Measurements from ENCODE around the gene RGS14. TPM values are rescaled to one million over a fixed set of nuclear protein-coding genes. Genes with fewer than 3 reads are reported as not detected.
"Not testable (repeated sequence)": the region's sequence is repeated elsewhere in the genome, so short reads cannot be mapped to it uniquely, and the experiment has no call there.

RGS14 gene
- total RNA-seq, 3 donors from 2014 or later = 43.7 to 62.3 (median 46.2) TPM

- DNase-seq = no peak
- Mint-ChIP-seq H3K4me3 (no peak within 1 kb of the TSS), H3K27me3 (ENCODE audit: low read depth) (no peaks in the 10 kb centered on the region), H3K9me3 (no peaks in the 10 kb centered on the region), H3K36me3 (ENCODE audit: insufficient read depth) (no peaks in the 10 kb centered on the region), H3K4me1 (ENCODE audit: low read depth) (peaks cover 20% of the 10 kb centered on the region)
- ATAC-seq = no peak
Measured at GRCh38 chr5:177399997-177400868, 42.5 kb downstream of the RGS14 start, which contains the start of gene PFN3. Gene PFN3, minus strand, starts transcription at chr5:177400661. Its CDS starts 85 bp downstream, at chr5:177400576.

- peak; percentile 64 for DNase-seq
- peak; percentile 40 to 41 for ATAC-seq
- Mint-ChIP-seq H3K27me3 (ENCODE audit: low read depth) (no peaks in the 10 kb centered on the region), H3K4me3 (peak overlapping the region; percentile 75), H3K36me3 (ENCODE audit: insufficient read depth) (no peaks in the 10 kb centered on the region), H3K4me1 (ENCODE audit: low read depth) (peaks cover 26% of the 10 kb centered on the region), H3K9me3 (no peaks in the 10 kb centered on the region)
Measured at GRCh38 chr5:177402271-177403043, 44.7 kb downstream of the RGS14 start.

DNA sequence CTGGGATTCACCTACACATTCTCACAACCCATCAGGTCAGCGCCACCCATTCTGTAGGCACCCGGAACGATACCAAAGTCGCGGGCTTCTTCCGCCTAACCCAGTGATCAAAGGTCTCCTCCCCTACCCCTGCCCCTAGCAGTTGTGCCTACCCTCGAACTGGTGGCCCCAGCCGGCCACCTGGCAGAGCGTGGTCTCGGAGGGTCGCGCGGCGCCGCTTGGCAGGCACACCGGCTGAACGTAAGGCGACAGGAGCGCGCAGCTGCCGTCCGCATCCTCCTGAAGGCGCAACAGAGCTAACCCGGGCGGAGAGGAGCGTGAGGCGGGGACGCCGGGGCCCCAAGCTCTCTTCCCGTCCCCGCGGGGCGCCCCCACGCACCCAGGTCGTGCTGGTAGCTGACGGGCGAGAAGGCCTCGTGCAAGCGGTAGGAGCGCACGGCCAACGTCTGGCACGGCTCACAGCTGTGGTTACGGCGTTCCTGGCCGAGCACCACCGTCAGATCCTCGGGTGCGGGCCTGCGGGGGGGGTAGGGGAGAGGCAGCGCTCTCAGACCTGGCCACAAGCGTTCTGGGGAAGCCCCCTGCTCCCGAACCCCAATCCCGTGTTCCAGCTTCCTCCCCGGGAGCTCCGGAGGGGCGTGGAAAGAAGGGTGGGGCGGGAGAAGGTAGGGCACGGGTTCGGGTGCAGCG lies 45.5 kb downstream of the RGS14 start:
- DNase-seq (peak; percentile 31), ATAC-seq (peak; percentile 32 to 36)
- H3K4me1 Mint-ChIP-seq (ENCODE audit: low read depth) = peaks cover 26% of the 10 kb centered on the region
- H3K9me3 Mint-ChIP-seq = no peaks in the 10 kb centered on the region
- no peaks in the 10 kb centered on the region for H3K27me3 Mint-ChIP-seq (ENCODE audit: low read depth)
- peak overlapping the region; percentile 75 for H3K4me3 Mint-ChIP-seq
- no peaks in the 10 kb centered on the region for H3K36me3 Mint-ChIP-seq (ENCODE audit: insufficient read depth)

DNA sequence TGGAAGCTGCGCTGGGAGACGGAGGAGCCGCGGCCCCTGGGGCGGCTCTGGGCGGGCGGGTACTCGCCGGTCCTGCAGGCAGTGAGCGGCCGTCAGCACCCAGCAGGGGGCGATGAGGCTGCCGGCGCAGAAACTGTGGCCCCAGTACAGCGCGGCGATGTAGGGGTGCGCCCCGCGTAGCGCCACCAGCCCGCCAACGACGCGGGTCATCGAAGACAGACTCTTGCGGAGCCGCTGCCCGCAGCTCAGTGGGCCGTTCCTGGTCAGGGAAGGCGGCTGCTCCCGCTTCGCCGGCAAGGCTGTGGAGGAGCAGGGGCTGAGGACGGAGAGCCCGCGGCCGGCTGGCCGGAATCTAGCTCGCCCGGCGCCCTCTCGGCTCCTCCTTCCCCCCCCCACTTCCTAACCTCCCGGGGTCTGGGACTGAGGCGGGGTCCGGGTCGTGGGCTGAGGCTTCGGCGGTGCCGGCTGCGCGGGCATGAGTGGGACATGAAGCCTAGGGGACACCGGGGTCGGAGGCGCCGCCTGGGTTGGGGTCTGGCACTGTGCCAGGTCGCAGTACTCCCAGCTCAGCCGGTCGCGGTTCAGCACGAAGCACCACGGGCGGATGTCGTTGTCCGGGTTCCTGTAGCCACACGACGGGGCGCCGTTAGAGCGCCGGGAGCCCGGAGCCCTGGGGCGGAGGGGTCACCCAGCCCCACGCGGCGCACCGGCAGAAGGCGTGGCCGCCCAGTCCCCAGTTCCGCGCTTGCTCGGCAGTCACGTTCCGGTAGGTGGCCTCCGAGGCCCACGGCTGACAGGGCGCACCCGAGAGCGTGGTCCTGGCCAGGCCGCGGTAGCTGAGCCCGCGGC lies 46.3 kb downstream of the RGS14 start:
- Mint-ChIP-seq H3K27me3 (ENCODE audit: low read depth) (no peaks in the 10 kb centered on the region), H3K4me1 (ENCODE audit: low read depth) (peaks cover 26% of the 10 kb centered on the region), H3K36me3 (ENCODE audit: insufficient read depth) (no peaks in the 10 kb centered on the region), H3K9me3 (no peaks in the 10 kb centered on the region), H3K4me3 (peak overlapping the region; percentile 75)
- peak; percentile 88 to 89 for ATAC-seq
- peak; percentile 84 for DNase-seq

DNA sequence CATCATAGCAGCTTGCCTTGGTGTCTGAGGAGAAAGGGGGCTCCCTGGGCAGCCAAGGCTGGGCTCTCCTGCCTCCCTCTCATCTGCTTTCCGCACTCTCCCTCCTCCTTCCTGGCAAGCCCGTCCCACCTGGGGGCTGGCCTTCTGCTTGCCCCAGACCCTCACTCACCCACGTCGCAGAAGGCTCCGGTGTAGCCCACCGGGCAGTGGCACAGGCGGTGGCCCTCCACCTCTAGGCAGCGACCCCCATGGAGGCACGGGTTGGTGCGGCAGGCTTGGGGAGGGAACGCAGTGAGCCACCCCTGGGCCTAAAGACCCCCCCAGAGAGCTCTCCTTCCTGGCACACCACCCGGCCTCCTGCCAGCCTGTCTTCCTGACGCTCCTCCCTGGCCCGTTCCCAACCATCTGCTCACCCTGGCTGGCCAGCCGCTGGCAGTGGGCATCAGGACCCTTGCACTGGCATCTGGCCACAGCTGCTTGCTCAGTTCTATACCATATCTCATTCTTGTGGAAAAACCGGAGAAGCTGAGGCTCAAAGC lies 47.0 kb downstream of the RGS14 start:
- H3K36me3 Mint-ChIP-seq (ENCODE audit: insufficient read depth) = no peaks in the 10 kb centered on the region
- H3K9me3 Mint-ChIP-seq = no peaks in the 10 kb centered on the region
- peak overlapping the region; percentile 75 for H3K4me3 Mint-ChIP-seq
- H3K4me1 Mint-ChIP-seq (ENCODE audit: low read depth) = peaks cover 28% of the 10 kb centered on the region
- DNase-seq (no peak), ATAC-seq (no peak)
- no peaks in the 10 kb centered on the region for H3K27me3 Mint-ChIP-seq (ENCODE audit: low read depth)

GRCh38 chr5:177405312-177405711 lies 47.6 kb downstream of the RGS14 start:
- DNase-seq (no peak), ATAC-seq (no peak)
- Mint-ChIP-seq H3K36me3 (ENCODE audit: insufficient read depth) (no peaks in the 10 kb centered on the region), H3K27me3 (ENCODE audit: low read depth) (no peaks in the 10 kb centered on the region), H3K4me3 (peak overlapping the region; percentile 26), H3K9me3 (no peaks in the 10 kb centered on the region), H3K4me1 (ENCODE audit: low read depth) (peaks cover 28% of the 10 kb centered on the region)

- H3K36me3 Mint-ChIP-seq (ENCODE audit: insufficient read depth) = no peaks in the 10 kb centered on the region
- peaks cover 33% of the 10 kb centered on the region for H3K4me1 Mint-ChIP-seq (ENCODE audit: low read depth)
- no peak overlapping the region for H3K4me3 Mint-ChIP-seq
- no peaks in the 10 kb centered on the region for H3K9me3 Mint-ChIP-seq
- no peak for DNase-seq
- no peak for ATAC-seq
- H3K27me3 Mint-ChIP-seq (ENCODE audit: low read depth) = no peaks in the 10 kb centered on the region
Measured at GRCh38 chr5:177405805-177406204, 48.1 kb downstream of the RGS14 start.

DNA sequence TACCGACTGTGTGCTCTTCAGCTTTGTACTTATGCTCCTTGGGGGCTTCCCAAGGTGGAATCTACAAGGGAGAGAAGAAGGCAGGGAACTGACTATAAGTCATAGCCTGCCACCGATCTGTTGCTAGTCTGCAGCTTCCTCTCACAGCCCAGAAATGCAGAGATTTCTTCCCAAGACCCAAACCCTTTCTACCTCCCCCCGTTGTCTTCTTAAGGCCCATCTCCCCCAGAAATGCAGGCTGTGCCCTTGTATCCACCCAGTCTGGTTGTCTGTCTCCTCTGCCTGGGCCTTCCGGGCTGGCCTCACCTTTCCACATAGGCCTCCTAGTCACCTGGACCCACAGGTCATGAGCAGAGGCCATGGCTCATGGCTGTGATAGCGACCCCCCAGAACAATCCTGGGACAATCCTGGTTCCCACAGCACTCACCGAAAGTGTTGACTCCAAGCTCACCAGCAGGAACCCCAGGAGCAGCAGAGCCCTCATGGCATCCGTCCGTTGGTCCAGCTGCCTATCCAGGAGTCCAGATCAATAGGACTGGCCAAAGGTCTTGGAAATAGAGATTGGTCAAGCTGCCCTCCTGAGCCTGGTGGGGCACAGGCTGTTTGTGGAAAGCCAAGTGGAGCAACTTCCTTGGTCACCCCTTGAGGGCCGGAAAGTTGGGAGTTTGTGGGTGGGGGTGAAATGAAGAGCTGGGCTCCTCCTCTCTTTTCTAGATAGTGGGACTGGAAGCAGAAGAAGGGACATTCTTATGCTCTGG lies 51.5 kb downstream of the RGS14 start, which contains the start of gene F12:
Gene F12, minus strand, starts transcription at position 522 of the 759 bp plus-strand sequence. Its CDS starts 37 bp downstream, at position 485.
- Mint-ChIP-seq H3K27me3 (ENCODE audit: low read depth) (no peaks in the 10 kb centered on the region), H3K36me3 (ENCODE audit: insufficient read depth) (no peaks in the 10 kb centered on the region), H3K4me1 (ENCODE audit: low read depth) (peaks cover 44% of the 10 kb centered on the region), H3K9me3 (no peaks in the 10 kb centered on the region), H3K4me3 (peak within 1 kb of the TSS; percentile 11)
- no peak for ATAC-seq
- no peak for DNase-seq

GRCh38 chr5:177410575-177410974 lies 52.9 kb downstream of the RGS14 start:
- no peaks in the 10 kb centered on the region for H3K36me3 Mint-ChIP-seq (ENCODE audit: insufficient read depth)
- peaks cover 41% of the 10 kb centered on the region for H3K4me1 Mint-ChIP-seq (ENCODE audit: low read depth)
- no peaks in the 10 kb centered on the region for H3K27me3 Mint-ChIP-seq (ENCODE audit: low read depth)
- ATAC-seq (no peak), DNase-seq (no peak)
- no peaks in the 10 kb centered on the region for H3K9me3 Mint-ChIP-seq
- peak overlapping the region; percentile 11 for H3K4me3 Mint-ChIP-seq

GRCh38 chr5:177412603-177413233 lies 55.0 kb downstream of the RGS14 start:
- ATAC-seq = peak; percentile 73 to 78
- Mint-ChIP-seq H3K27me3 (ENCODE audit: low read depth) (no peaks in the 10 kb centered on the region), H3K4me1 (ENCODE audit: low read depth) (peaks cover 43% of the 10 kb centered on the region), H3K9me3 (no peaks in the 10 kb centered on the region), H3K4me3 (peak overlapping the region; percentile 46), H3K36me3 (ENCODE audit: insufficient read depth) (no peaks in the 10 kb centered on the region)
- DNase-seq = no peak

DNA sequence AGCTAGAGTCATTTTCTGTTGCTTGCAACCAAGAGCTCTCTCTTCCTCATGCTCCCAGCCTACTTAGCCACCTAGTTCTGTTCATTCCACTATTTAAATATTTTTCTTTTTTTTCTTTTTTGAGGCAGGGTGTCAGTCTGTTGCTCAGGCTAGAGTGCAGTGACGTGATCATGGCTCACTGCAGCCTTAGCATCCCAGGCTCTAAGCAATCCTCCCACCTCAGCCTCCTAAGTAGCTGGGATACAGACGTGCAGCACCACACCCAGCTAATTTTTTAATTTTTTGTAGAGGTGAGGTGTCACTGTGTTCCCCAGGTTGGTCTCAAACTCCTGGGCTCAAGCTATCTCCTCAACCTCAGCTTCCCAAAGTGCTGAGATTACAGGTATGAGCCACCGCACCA lies 56.8 kb downstream of the RGS14 start:
- DNase-seq (no peak), ATAC-seq (no peak)
- Mint-ChIP-seq H3K27me3 (ENCODE audit: low read depth) (no peaks in the 10 kb centered on the region), H3K36me3 (ENCODE audit: insufficient read depth) (no peaks in the 10 kb centered on the region), H3K4me1 (ENCODE audit: low read depth) (peaks cover 42% of the 10 kb centered on the region), H3K9me3 (no peaks in the 10 kb centered on the region), H3K4me3 (no peak overlapping the region)

DNA sequence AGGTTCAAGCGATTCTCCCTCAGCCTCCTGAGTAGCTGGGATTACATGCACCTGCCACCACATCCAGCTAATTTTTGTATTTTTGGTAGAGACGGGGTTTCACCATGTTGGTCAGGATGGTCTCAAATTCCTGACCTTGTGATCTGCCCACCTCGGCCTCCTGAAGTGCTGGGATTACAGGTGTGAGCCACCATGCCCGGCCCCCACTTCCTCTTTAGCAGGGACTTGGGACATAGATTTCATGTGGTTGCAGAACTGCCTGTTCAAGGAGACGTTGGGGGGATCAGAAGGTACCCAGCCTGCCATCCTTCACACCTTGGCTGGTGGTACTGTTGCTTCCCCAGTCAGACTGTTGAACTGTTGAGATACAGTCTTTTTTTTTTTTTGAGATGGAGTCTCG lies 59.4 kb downstream of the RGS14 start:
- H3K4me1 Mint-ChIP-seq (ENCODE audit: low read depth) = peaks cover 30% of the 10 kb centered on the region
- not testable (repeated sequence) for H3K36me3 Mint-ChIP-seq (ENCODE audit: insufficient read depth); H3K27me3 Mint-ChIP-seq (ENCODE audit: low read depth); H3K4me3 Mint-ChIP-seq; H3K9me3 Mint-ChIP-seq; ATAC-seq; DNase-seq
